Upper lobe of left lung (tissue), 4 donors: ENCODE measurements around the gene MT1E.

Source experiments
- EP300 ChIP-seq, 4 donors: sonication (generic); formaldehyde crosslinking; IDR thresholded peaks; one replicate each; pipeline ENCODE4 v1.5.1; 2017; ENCODE audit warnings: antibody characterized with exemption in 4 of 4, control low read depth in 2 of 4
- POLR2A ChIP-seq, 4 donors: fragments of 450-650 bp; IDR thresholded peaks; one replicate each; pipeline ENCODE4 v1.5.1; 2016 to 2017; ENCODE audit warnings: antibody characterized with exemption in 4 of 4, mild to moderate bottlenecking in 2 of 4
- TF ChIP-seq, protein P1 (sequence below), 6 experiments: fragments of 450-650 bp in 4 of 6; fragments of 200-600 bp in 2 of 6; sonication (generic) in 2 of 6; IDR thresholded peaks; one replicate each; pipeline ENCODE4 v1.5.1; 2016 to 2019; ENCODE audit warnings: antibody characterized with exemption in 6 of 6

DNA sequence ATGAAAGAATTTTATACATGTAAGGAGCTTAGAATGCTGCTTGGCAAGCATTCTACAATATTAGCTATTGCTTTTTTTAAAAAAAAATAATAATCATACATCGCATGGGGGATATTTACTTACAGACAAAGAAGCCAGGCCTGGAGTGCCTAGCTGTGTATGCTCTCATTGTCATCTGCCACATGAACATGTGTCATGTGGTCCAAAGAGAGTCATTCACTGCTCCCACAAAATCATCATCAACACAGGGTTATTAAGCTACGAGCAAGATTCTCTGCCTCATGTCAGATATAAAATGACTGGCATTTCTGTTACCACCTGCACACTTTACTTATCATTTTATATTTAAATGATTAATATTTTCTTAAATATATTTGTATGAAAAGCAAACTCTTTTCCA is 1.9 kb upstream of the MT1E start:
- TF ChIP-seq, protein P1, sequence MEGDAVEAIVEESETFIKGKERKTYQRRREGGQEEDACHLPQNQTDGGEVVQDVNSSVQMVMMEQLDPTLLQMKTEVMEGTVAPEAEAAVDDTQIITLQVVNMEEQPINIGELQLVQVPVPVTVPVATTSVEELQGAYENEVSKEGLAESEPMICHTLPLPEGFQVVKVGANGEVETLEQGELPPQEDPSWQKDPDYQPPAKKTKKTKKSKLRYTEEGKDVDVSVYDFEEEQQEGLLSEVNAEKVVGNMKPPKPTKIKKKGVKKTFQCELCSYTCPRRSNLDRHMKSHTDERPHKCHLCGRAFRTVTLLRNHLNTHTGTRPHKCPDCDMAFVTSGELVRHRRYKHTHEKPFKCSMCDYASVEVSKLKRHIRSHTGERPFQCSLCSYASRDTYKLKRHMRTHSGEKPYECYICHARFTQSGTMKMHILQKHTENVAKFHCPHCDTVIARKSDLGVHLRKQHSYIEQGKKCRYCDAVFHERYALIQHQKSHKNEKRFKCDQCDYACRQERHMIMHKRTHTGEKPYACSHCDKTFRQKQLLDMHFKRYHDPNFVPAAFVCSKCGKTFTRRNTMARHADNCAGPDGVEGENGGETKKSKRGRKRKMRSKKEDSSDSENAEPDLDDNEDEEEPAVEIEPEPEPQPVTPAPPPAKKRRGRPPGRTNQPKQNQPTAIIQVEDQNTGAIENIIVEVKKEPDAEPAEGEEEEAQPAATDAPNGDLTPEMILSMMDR (IDR thresholded peaks at IDR 0.05), result no peak
- no peak for TF ChIP-seq EP300 (IDR thresholded peaks at IDR 0.05)
- no peak for TF ChIP-seq POLR2A (IDR thresholded peaks at IDR 0.05)
